Neutrophil (primary cell): ENCODE data around the gene NDUFB7.
"Not testable (repeated sequence)": the region's sequence is repeated elsewhere in the genome, so short reads cannot be mapped to it uniquely, and the experiment has no call there.

Source experiments
- H3K27ac ChIP-seq: fragments of 200-600 bp; sonication (generic); 2 replicates; pipeline ENCODE4 v1.5.1; 2016; ENCODE audit warnings: mild to moderate bottlenecking, moderate library complexity
- H3K27me3 ChIP-seq: fragments of 200-600 bp; sonication (generic); 2 replicates; pipeline ENCODE4 v1.6.0; 2016; ENCODE audit warnings: mild to moderate bottlenecking
- H3K36me3 ChIP-seq: fragments of 200-600 bp; sonication (generic); 2 replicates; pipeline ENCODE4 v1.5.1; 2017
- H3K4me1 ChIP-seq, 2 experiments: fragments of 200-600 bp in 1 of 2; sonication (generic) in 1 of 2; 1 replicate in 1 of 2; 2 replicates in 1 of 2; pipeline versions ENCODE4 v1.5.1 to v1.6.1; 2013 to 2016; ENCODE audit warnings: low read depth in 1 of 2, low read length in 1 of 2, mild to moderate bottlenecking in 1 of 2, moderate library complexity in 1 of 2; ENCODE audit not compliant: control insufficient read depth in 1 of 2, insufficient read depth in 1 of 2
- H3K4me3 ChIP-seq, 2 experiments: fragments of 200-600 bp in 1 of 2; sonication (generic) in 1 of 2; 1 replicate in 1 of 2; 2 replicates in 1 of 2; pipeline ENCODE4 v1.5.1; 2013 to 2016; ENCODE audit warnings: low read depth in 1 of 2, low read length in 1 of 2, mild to moderate bottlenecking in 1 of 2, moderate library complexity in 1 of 2
- H3K9me3 ChIP-seq: fragments of 200-600 bp; sonication (generic); 2 replicates; pipeline ENCODE4 v1.5.1; 2016
- TF ChIP-seq, protein P1 (sequence below): fragments of 200-600 bp; sonication (generic); IDR thresholded peaks from 2 replicates; pipeline ENCODE4 v1.5.1; 2016; ENCODE audit warnings: antibody characterized with exemption

The NDUFB7 gene

DNA sequence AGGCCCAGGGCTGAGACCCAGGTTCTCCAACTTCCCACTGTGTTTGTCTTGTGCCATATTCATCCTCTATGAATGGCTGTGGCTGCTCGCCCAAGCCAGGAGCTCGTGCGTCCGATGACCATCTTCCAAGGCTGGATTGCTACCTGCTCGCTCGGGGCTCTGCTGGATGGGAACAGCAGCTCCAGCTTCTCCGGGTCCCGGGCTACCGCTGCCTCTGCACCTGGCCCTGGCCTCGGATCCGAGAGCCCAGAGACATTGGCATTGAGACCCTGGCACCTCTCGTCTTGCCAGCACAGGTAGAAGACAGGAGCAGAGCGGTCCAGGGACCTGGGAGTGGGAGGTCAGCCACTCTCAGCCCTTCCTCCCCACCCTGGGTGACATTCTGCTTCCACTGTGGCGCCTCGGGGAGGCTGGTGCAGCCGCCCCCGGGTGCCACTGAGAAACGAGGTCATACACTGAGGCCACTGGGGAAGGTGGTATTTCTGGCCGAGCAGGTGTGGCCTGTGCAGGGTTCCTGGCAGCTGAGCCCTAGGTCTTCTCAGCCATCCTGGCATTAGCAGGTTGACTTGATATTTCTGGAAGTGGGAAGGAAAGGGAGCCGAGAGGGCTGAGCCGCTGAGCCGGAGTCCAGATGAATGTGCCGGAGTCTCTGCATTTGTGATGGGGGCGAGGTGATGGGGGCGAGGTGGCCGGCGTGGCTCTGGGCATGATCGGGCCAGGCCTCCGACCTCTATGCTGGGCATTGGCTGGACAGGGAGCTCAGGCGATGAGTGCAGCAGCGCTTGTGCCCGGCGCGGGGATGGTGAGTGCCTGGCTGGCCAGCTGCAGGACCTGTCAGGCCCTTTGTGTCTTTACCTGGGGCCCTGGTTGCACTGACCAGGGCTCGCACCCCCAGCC is 18.6 kb downstream of the NDUFB7 start:
- H3K4me1 ChIP-seq, result peaks cover 28 to 35% of the 10 kb centered on the region in 2 experiments
- H3K4me3 ChIP-seq, result no peak overlapping the region
- H3K36me3 ChIP-seq, result no peaks in the 10 kb centered on the region
- TF ChIP-seq, protein P1, sequence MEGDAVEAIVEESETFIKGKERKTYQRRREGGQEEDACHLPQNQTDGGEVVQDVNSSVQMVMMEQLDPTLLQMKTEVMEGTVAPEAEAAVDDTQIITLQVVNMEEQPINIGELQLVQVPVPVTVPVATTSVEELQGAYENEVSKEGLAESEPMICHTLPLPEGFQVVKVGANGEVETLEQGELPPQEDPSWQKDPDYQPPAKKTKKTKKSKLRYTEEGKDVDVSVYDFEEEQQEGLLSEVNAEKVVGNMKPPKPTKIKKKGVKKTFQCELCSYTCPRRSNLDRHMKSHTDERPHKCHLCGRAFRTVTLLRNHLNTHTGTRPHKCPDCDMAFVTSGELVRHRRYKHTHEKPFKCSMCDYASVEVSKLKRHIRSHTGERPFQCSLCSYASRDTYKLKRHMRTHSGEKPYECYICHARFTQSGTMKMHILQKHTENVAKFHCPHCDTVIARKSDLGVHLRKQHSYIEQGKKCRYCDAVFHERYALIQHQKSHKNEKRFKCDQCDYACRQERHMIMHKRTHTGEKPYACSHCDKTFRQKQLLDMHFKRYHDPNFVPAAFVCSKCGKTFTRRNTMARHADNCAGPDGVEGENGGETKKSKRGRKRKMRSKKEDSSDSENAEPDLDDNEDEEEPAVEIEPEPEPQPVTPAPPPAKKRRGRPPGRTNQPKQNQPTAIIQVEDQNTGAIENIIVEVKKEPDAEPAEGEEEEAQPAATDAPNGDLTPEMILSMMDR, result no peak
- H3K27ac ChIP-seq, result peak overlapping the region; percentile 27
- H3K27me3 ChIP-seq, result no peaks in the 10 kb centered on the region
- no peaks in the 10 kb centered on the region for H3K9me3 ChIP-seq

DNA sequence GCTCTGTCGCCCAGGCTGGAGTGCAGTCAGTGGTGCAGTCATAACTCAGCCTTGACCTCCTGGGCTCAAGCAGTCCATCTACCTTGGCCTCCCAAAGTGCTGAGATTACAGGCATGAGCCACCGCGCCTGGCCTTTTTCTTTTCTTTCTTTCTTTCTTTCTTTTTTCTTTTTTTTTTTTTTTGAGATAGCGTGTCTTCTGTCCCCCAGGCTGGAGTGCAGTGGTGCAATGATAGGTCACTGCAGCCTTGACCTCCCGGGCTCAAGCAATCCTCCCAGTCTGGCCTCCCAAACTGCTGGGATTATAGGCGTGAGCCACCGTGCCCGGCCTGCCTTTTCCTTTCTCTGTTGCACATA is 19.9 kb downstream of the NDUFB7 start:
- not testable (repeated sequence) for H3K9me3 ChIP-seq, H3K36me3 ChIP-seq, H3K27me3 ChIP-seq
- peak overlapping the region in 1 of 2 experiments; percentile 20 for H3K4me3 ChIP-seq
- peak overlapping the region; percentile 86 for H3K27ac ChIP-seq
- H3K4me1 ChIP-seq, result peaks cover 27 to 35% of the 10 kb centered on the region in 2 experiments

DNA sequence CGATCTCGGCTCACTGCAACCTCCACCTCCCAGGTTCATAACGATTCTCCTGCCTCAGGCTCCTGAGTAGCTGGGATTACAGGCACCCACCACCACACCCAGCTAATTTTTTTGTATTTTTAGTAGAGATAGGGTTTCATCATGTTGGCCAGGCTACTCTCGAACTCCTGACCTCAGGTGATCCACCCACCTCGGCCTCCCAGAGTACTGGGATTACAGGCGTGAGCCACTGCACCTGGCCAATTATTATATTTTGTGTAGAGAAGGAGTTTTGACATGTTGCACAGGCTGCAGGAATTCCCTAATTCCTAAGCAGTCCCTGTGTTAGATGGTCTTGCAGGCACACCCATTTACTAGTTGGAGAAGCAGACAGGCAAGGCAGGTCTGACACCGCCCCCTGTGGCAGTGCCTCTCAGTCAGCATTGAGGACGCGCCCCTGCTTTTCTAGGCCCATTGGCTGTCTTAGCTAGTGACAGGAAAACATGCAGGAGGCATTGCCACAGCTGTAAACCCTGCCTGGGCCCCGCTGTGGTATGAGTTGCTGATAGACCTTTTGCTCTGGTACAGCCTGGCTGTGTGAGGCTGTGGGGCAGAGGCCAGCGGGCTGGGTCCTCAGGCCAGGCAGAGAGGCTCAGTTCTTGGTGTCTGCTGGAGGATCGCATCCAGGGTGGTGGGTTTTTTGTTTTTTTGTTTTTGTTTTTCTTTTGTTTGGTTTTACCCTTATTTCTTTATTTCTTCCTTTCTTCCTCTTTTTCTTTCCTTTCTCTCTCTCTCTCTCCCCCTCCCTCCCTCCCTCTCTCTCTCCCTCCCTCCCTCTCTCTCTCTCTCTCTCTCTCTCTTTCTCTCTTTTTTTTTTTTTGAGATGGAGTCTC is 20.5 kb downstream of the NDUFB7 start:
- H3K27me3 ChIP-seq, H3K36me3 ChIP-seq, H3K9me3 ChIP-seq: not testable (repeated sequence)
- peaks cover 21 to 30% of the 10 kb centered on the region in 2 experiments for H3K4me1 ChIP-seq
- TF ChIP-seq, protein P1, result peak; percentile 37
- H3K27ac ChIP-seq, result peak overlapping the region; percentile 86
- H3K4me3 ChIP-seq, result peak overlapping the region in 1 of 2 experiments; percentile 20

DNA sequence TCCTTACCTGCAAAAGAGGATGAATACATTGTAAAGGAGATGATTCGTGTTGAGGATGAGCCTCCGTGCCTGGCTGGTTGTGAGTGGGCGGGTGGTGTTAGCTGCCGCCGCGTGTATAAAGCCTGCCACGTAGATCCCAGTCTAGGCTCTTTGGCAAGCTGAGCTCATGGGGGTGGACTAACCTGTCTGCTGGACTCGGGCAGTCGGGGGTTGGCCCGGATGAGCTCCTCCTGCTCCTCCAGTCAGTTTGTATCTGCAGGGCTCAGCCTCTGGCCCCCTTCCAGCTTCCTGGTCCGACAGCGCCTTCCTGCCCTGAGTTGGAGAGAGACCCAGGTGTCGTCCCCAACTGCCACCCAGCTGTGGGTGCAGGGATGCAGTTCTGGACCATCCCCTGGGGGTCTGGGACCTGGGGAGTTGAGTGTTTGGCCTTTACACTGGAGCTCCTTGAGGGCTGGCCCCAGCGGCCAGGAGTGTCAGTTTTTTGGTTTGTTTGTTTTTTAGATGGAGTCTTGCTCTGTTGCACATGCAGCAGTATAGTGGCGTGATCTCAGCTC is 21.6 kb downstream of the NDUFB7 start:
- TF ChIP-seq, protein P1, result no peak
- Histone ChIP-seq H3K4me1 (peaks cover 19 to 28% of the 10 kb centered on the region in 2 experiments), H3K27ac (peak overlapping the region; percentile 86), H3K27me3 (no peaks in the 10 kb centered on the region), H3K36me3 (no peaks in the 10 kb centered on the region), H3K4me3 (no peak overlapping the region), H3K9me3 (no peaks in the 10 kb centered on the region)

DNA sequence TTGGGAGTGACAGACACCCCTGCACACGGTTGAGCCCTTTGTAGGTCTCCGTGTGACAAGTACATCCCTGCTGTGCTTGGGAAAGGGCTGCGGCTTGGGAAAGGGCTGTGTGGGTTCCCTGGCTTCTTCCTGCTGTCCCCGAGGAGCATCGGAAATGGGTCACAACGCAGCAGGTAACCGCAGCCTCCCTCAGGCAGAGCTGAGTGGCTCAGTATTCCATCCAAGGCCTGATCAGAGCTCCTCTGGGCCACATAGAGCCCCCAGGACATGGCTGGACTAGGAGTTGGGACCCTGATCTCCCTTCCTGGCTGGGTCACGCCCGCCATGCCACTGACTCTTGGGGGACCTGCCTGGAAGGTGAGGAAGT is 26.2 kb downstream of the NDUFB7 start:
- Histone ChIP-seq H3K36me3 (no peaks in the 10 kb centered on the region), H3K9me3 (no peaks in the 10 kb centered on the region), H3K27ac (no peak overlapping the region), H3K4me1 (peaks cover 3 to 7% of the 10 kb centered on the region in 2 experiments), H3K27me3 (no peaks in the 10 kb centered on the region), H3K4me3 (no peak overlapping the region)
- TF ChIP-seq, protein P1, result no peak
